ENCODE results near the gene NKD1.
"Not testable (repeated sequence)": the region's sequence is repeated elsewhere in the genome, so short reads cannot be mapped to it uniquely, and the experiment has no call there.

The NKD1 gene, protein sequence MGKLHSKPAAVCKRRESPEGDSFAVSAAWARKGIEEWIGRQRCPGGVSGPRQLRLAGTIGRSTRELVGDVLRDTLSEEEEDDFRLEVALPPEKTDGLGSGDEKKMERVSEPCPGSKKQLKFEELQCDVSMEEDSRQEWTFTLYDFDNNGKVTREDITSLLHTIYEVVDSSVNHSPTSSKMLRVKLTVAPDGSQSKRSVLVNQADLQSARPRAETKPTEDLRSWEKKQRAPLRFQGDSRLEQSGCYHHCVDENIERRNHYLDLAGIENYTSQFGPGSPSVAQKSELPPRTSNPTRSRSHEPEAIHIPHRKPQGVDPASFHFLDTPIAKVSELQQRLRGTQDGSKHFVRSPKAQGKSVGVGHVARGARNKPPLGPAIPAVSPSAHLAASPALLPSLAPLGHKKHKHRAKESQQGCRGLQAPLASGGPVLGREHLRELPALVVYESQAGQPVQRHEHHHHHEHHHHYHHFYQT

DNA sequence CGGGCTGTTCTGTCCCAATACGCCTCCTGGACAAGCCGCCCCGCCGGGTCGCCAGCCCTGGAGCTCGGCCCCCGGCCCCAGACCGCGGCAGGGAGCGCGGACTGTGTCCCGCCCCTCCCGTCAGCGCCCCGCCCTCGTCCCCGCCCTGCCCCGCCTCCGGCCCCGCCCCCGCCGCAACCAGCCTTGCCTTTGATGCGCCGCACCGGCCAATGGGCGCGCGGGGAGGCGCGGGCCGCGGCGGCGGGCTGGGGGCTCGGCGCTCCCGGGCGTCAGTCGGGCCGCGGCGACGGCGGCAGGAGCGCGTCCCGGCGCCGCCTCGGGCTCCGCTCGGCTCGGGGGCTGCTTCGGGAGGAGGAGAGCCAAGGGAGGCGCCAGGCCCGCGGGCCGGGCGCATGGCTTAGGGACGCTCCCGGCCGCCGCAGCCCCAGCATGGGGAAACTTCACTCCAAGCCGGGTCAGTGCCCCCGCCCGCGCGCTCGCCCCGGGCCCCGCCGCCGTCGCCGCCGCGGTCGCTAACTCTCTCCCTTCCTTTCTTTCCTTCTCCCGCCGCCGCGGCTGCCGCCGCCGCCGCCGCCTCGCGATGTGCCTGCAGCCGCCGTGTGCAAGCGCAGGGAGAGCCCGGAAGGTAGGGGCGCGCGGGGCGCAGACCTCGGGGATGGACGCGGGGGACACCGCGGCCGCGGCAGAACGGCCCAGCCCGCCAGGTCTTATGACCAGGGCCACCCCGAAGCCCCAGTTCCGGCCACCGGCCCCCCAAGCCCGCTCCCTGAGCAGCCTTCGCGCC lies at the start of gene NKD1:
Gene NKD1 (plus strand): TSS at position 272 of the 784 bp plus-strand sequence. CDS start 158 bp downstream, at position 430.
- DNase-seq (ENCODE audit: low spot score): peak; percentile 94

DNA sequence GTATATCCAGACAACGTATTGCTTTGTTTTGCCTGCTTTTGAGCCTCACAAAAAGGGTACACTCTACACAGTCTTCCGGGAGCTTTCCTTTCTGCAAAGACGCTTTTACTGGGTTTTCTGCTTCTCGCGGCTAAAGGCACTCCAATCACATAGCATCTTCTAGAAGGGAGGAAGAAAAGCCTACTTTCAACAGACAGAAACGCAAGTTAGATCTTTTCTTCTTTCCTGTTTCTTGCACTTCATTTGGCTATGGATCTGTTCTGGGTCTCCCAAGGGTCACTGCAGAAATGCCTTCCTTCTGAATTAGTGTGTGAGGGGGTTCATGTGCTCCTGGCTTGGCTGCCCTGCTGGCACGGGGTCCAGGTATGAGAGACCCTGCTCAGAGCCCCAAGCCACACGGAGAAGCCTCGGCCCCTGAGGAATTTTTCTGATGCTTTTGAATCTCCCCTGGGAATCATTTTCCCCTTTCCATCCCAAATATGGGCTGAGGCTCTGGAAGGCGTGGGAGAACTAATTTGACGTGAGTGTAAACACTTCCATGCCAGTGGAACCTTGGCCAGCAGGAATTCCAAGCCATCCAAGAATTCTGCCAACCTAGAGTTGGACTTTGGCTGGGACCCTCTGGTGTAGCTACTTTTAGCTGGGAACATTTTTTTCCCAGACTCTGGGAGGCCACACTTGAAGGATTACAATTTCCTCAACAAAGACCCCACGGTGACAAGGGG lies 49.6 kb upstream of the NKD1 start:
- no peak for DNase-seq (ENCODE audit: low spot score)

DNA sequence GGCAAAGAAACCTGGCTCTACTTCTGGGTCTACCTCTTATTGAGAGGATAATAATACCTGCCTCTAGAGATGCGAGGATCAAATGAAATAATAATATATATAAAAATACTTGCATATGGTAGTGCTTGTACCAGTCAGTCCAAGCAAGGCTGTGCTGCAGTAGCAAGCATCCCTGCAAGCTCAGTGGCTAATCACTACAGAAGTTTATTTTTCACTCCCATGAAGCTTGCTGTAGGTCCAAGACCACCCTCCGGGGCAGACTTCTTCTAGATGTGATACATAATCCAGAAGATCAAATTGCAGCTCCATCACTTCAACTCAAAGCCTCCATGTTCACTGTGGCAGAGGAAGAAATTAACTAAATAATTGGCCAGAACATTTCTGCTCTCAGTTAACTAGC lies 48.9 kb upstream of the NKD1 start:
- no peak for DNase-seq (ENCODE audit: low spot score)

DNA sequence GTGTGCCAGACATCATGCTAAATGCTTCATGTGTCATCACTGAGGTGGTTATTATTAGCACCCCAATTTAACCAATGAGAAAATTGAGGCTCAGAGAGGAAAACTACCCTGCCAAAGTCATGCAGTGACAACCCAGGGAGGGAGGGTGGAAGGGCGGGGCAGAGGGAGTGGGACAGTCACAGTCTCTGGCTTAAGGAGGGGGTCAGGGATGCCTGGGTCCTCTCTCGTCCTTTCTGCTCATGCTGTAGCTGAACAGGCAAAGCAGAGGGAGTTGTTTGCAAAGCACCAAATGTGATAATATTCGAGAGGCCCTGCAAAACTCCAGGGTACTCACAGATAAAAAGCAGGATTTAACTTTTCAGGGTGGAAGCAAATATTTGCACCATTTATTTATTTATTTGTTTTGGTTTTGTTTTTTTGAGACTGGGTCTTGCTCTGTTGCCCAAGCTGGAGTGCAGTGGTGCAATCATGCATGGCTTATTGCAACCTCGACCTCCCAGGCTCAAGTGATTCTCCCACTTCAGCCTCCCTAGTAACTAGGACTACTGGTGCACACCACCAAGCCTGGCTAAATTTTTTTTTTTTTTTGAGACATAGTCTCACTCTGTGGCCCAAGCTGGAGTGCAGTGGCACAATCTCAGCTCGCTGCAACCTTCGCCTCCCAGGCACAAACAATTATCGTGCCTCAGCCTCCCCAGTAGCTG lies 47.9 kb upstream of the NKD1 start:
- DNase-seq (ENCODE audit: low spot score): no peak

DNA sequence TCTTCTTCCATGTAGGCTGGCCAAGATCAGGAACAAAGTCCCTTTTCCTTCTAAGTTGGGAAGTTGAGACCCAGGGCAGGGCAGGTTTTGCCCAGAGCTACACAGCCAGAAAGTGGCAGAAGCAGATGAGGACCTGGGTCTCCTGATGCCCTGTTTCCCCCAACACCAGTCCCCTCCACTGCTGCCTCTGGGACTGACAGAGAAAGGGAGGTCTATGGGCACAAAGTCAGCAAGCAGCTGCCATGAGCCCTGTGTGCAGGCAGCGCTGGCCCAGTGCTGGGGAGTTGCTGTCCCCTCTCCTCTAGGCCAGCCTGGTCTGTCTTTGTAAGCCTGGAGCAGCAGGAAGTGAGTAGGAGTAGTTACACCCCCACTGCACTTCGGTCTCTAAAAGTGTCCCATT lies 46.9 kb upstream of the NKD1 start:
- DNase-seq (ENCODE audit: low spot score): no peak

DNA sequence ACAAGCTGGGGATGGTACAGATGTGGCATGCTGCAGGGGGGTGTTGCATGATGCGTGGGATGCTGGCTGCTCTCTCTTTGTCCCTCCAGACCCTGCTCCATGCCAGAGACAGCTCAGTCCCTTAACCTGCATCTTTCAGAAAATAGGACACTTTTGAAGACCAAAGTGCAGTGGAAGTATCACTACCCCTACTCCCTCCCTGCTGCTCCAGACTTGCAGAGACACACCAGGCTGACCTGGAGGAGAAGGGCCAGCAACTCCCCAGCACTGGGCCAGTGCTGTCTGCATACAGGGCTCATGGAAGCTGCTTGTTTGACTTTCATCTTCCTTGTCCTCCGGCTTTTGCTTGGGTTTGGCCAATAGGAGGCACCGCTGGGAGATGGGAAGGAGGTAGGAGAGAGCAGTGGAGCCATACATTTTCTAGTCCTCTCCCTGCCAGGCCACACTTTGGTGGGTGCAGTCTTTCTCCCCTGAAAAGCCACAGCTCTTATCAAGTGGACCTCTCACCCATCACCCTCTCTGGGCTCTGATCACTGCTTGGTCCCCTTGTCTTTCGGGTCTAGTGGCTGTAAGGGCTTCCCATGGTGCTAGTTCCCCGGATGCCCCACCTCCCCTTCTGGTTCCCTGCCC lies 46.1 kb upstream of the NKD1 start:
- peak; percentile 45 for DNase-seq (ENCODE audit: low spot score)

DNA sequence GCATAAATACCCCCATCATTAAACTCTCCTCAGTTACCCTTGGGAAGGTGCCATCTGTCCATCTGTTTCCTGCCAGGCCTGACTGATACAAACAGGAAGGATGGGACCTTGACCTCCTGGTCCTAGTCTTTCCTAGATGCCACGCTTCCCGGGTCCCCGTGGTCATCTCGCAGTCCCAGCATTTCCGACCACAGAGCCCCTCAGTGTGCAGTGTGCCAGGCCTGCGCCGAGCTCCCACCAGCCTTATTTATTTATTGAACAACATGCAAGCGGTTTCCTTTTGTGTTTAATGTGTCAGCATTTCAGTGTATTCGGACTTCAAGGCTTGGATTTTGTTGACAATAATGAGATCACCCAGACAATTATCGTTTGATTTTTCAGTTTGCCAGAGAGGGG lies 45.6 kb upstream of the NKD1 start:
- DNase-seq (ENCODE audit: low spot score): no peak

DNA sequence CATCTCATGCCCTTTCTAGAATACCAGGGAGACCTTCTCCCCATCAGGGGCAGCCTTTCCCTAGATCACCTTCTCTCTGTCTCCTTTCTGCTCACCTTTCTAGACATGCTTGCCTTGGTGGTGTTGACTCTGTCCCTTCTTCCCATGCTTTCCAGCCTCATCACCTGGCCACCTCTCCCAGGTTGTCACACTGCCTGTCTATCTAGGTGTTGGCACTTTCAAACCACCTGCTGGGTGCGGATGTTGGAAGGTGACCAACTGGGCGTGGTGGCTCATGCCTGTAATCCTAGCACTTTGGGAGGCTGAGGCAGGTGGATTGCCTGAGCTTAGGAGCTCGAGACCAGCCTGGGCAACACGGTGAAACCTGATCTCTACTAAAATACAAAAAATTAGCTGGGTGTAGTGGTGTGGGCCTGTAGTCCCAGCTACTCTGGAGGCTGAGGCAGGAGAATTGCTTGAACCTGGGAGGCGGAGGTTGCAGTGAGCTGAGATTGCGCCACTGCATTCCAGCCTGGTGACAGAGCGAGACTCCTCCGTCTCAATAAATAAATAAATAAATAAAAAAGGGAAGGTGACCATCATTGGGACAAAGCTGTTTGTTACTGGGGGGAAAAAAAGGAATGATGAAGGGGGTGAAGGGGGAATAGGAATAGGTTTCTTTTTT lies 44.2 kb upstream of the NKD1 start:
- not testable (repeated sequence) for DNase-seq (ENCODE audit: low spot score)

DNA sequence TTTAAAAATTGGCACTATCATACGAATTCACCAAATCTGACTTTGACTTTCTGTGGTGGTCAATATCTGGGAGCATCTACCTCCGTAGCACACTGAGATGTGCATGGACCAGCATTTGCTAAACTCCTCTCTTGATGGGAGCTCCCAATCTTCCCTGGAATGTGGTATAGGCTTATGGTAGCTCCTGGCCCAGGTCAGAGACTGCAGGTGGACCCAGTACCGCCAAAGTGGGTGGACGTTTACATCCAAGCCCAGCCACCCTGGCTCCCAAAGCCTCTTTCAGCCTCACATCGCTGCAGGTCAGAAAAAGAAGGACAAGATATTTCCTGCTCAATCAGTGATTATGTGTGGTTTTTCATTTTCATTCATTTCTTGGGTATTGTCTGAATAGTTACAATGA lies 43.1 kb upstream of the NKD1 start:
- no peak for DNase-seq (ENCODE audit: low spot score)

DNA sequence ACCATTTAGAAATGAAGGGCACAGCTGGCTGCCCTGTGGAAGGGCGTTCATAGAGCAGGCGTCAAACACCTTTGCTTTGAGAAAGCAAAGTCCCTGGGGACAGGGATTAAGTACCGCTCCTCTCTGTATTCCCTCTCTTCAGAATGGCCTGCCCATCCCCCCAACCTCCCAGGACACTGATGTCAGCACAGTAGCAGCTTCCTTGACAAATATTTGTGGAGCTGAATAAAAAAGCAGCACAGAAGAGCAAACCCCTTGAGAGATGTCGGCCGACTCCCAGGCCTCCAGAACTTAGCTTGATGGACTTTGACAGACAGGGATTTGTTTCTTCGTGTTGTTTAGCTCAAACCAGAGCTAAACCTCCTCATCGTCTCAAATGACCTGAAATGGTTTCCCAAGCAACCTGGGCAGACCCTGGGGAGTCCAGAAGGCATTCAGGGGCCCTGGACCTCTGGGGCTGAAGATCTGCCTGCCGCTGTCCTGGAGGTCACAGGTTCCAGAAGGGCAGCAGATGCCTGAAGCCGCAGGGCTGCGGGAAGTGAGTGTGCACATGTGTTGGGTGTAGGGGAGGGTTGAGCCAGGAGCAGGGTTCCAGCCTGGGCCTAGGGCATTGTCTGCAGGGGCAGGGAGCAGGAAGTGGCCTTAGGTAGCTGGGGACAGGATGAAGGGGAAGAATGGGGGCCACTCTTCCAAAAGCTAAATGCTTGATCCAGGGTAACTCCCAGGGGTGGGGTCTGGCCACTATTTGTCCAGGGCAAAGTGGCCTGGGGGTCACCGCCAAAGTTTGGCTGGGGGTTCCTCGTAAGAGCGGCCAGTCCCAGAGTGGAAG lies 42.3 kb upstream of the NKD1 start:
- peak; percentile 52 for DNase-seq (ENCODE audit: low spot score)

DNA sequence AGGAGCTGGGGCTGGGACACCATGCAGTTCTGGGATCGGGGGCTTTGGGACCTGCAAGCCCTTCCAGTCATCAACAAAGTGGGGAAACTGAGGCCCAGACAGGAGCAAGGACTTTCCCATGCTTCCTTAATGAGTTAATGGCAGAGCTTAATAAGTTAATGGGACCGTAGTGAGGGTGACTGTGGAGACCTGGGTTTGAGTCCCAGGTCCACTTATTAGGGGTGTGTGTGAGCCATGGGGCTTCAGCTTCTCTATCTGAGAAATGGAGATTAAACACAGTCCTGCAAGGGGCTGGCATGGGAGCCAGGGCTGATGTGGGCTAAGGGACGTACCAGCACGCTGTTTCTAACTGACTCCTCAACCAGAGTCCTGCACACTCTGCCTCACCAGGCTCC lies 41.7 kb upstream of the NKD1 start:
- no peak for DNase-seq (ENCODE audit: low spot score)

DNA sequence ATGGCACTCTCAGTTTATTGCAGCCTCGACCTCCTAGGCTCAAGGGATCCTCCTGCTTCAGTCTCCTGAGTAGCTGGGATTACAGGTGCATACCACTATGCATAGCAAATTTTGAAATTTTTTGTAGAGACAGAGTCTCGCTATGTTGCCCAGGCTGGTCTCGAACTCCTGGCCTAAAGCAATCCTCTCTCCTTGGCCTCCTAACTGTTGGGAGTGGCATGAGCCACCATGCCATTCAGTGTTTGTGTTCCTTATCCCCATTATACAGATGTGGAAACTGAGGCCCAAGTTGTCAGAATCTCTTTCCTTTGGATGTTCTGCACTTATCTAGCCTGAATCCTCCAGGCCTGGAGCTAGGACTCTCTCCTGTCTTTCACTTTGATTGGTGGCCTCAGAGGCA lies 40.8 kb upstream of the NKD1 start:
- DNase-seq (ENCODE audit: low spot score): no peak

DNA sequence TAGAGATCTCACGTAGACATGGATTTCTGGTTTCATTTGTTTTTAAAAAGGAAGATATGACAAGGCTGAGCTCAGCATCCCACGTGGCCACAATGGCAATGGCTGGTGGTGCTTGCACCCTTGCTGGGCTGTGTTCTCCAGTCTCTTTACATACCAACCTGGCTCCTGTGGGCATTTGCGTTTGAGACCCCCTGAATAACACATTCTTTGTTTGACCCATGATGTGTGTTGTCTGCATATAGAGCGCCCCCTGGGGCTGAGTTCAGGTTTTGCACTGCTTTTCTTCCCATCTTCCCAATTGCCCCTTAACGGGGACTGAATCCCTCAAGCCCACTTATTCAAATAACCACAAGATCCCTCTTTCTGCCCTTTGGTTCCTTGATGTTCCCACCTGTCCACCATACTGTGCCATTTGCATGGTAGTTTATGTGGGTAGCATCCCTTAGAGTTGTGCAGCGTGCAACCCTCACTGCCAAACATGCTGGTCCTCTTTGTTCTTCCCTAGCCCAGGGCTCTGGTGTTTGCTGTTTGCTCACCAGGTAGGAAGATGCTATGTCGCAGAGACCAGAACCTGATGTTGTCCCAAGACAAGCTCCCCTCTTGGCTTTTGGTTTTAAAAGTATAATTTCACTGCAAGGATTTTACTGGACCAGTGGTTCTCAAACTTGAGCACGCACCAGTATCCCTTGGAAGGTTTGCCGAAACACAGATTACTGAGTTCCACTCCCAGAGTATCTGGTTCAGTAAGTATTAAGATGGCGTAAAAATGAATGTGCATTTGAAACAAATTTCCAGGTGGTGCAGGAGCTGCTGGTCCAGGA lies 38.5 kb upstream of the NKD1 start:
- peak; percentile 52 for DNase-seq (ENCODE audit: low spot score)

DNA sequence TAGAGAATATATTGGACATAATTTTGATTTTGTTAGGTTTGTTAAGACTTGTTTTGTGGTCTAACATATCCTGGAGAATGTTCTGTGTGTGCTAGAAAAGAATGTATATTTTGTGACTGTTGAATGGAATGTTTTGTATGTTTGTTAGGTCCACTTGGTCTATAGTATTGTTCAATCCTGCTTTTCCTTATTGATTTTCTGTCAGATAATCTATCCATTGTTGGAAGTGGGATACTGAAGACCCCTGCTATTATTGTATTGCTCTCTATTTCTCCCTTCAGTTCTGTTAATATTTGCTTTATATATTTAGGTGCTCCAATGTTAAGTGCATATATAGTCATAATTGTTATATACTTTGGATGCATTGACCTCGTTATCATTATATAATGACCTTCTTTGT lies 33.0 kb upstream of the NKD1 start:
- no peak for DNase-seq (ENCODE audit: low spot score)

DNA sequence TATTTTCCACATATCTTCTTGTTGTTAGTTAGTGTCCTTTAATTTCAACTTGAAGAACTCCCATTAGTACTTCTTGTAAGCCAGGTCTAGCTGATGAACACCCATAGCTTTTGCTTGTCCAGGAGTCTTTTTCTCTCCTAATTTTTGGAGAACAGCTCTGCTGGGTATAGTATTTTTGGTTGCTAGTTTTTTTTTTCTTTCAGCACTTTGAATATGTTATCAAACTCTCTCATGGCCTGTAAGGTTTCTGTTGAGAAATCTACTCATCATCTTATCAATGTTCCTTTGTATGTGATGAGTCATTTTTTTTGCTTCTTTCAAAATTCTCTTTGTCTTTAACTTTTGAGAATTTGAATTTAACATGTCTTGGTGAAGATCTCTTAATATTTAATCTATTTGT lies 31.8 kb upstream of the NKD1 start:
- DNase-seq (ENCODE audit: low spot score): no peak

DNA sequence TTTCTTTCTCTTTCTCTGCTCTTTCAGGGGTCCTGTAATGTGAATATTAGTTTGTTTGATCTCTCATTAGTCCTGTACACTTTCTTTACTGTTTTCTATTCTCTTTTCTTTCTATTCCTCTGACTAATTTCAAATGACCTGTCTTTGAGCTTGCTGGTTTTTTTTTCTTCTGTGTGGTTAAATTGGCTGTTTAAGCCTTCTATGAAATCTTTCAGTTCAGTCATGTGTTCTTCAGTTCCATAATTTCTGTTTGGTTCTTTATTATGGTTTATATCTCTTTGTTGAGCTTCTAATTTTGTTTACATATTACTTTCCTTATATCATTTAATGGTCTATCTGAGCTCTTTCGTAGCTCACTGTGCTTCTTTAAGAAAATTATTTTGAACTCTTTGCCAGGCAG lies 31.3 kb upstream of the NKD1 start:
- no peak for DNase-seq (ENCODE audit: low spot score)

DNA sequence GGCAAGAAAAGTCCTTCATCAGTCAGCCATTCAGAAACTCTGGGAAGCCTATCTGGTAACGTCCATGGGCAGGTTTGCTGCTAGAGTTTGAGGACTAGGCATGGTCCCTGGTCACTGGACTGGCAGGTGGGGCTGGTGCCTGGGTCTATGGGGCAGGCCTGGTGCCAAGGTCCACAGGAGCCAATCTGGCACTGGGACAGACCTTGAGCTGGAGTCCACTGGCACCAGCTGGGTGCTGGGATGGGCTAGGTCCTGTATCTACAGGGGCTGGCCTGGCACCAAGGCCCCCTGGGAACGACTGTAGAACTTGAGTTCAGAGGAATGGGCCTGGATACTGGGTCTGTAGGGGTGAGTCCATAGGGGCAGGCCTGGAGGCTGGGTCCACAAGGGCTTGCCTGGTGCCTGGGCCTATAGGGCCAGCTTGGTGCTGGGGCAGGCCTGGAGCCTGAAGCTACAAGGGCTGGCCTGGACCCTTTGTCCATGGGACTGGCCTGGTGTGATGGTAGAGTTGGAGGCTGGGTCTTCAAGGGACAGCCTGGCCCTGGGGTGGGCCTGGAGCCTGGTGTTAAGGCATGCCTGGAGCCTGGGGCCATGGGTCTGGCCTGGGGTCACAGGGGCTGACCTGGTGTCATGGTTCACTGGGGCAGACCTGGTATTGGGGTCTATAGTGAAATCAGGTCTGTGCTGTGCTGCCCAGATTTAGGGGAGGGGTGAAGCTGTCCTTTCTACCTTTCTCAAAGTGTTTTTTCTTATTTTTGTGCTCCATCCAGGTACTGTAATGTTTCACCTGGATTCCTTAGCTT lies 30.5 kb upstream of the NKD1 start:
- DNase-seq (ENCODE audit: low spot score): no peak

DNA sequence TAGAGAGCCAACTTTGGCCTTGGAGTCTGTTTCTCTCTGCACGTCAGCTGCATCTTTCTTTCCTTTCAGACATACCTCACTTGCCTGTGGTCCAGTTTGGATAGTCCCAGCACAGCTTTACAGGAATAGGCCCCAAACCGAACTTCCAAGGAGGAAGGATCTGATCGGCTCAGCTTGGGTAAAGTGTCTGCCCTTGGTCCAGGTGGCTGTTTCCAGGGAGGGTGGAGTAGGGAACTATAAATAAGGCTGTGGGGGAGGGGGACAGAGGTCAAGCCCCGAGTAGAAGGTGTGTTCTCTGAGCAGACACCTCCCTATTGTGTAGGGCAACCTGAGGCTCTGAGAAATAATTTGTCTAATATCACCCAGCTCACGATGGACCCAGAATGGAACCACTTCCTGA lies 29.2 kb upstream of the NKD1 start:
- DNase-seq (ENCODE audit: low spot score): no peak

All from D341Med (cell line).